COLO829 (cell line): ENCODE measurements around the gene DPF3.
"Not testable (repeated sequence)": the region's sequence is repeated elsewhere in the genome, so short reads cannot be mapped to it uniquely, and the experiment has no call there.

Experiments used
- DNase-seq: peaks from one replicate; pipeline ENCODE4 v3.0.0; 2012; ENCODE audit warnings: low spot score

Gene DPF3

GRCh38 chr14:72774894-72775620, 118.8 kb downstream of the DPF3 start:
- no peak for DNase-seq

GRCh38 chr14:72774141-72774540, 119.8 kb downstream of the DPF3 start:
- DNase-seq: no peak

- DNase-seq: no peak
Observed at GRCh38 chr14:72771561-72771960, 122.3 kb downstream of the DPF3 start.

- DNase-seq: no peak
Observed at GRCh38 chr14:72766296-72766695, 127.6 kb downstream of the DPF3 start.

GRCh38 chr14:72763892-72764291, 130.0 kb downstream of the DPF3 start:
- DNase-seq: no peak

- DNase-seq: no peak
Observed at GRCh38 chr14:72759670-72760069, 134.2 kb downstream of the DPF3 start.

- no peak for DNase-seq
Observed at GRCh38 chr14:72758993-72759392, 134.9 kb downstream of the DPF3 start.

- DNase-seq: no peak
Observed at GRCh38 chr14:72758420-72758819, 135.5 kb downstream of the DPF3 start.

- no peak for DNase-seq
Observed at GRCh38 chr14:72756967-72757366, 136.9 kb downstream of the DPF3 start.

- no peak for DNase-seq
Observed at GRCh38 chr14:72755766-72756165, 138.1 kb downstream of the DPF3 start.

- no peak for DNase-seq
Observed at GRCh38 chr14:72754949-72755348, 139.0 kb downstream of the DPF3 start.

GRCh38 chr14:72753879-72754400, 140.0 kb downstream of the DPF3 start:
- no peak for DNase-seq

- DNase-seq: no peak
Observed at GRCh38 chr14:72753044-72753710, 140.7 kb downstream of the DPF3 start.

- no peak for DNase-seq
Observed at GRCh38 chr14:72752034-72752412, 141.9 kb downstream of the DPF3 start.

GRCh38 chr14:72751276-72752033, 142.4 kb downstream of the DPF3 start:
- DNase-seq: no peak

- DNase-seq: not testable (repeated sequence)
Observed at GRCh38 chr14:72748921-72749320, 145.0 kb downstream of the DPF3 start.

GRCh38 chr14:72747652-72748051, 146.2 kb downstream of the DPF3 start:
- no peak for DNase-seq

- no peak for DNase-seq
Observed at GRCh38 chr14:72745991-72746980, 147.6 kb downstream of the DPF3 start.

GRCh38 chr14:72745546-72745945, 148.4 kb downstream of the DPF3 start:
- DNase-seq: no peak

- DNase-seq: no peak
Observed at GRCh38 chr14:72744416-72745120, 149.3 kb downstream of the DPF3 start.

- DNase-seq: no peak
Observed at GRCh38 chr14:72743626-72744025, 150.3 kb downstream of the DPF3 start.
